Activated CD4-positive, CD25-positive, alpha-beta regulatory T cell treated with anti-CD3 and anti-CD28 coated beads, Interleukin-2, amount 50 U/mL, for 72 hours (primary cell): ENCODE results near the gene TAF7L.
"Not testable (repeated sequence)": the region's sequence is repeated elsewhere in the genome, so short reads cannot be mapped to it uniquely, and the experiment has no call there.

ENCODE experiments used
- DNase-seq: peaks from one replicate; pipeline ENCODE4 v3.0.0; 2021

Gene TAF7L

DNA sequence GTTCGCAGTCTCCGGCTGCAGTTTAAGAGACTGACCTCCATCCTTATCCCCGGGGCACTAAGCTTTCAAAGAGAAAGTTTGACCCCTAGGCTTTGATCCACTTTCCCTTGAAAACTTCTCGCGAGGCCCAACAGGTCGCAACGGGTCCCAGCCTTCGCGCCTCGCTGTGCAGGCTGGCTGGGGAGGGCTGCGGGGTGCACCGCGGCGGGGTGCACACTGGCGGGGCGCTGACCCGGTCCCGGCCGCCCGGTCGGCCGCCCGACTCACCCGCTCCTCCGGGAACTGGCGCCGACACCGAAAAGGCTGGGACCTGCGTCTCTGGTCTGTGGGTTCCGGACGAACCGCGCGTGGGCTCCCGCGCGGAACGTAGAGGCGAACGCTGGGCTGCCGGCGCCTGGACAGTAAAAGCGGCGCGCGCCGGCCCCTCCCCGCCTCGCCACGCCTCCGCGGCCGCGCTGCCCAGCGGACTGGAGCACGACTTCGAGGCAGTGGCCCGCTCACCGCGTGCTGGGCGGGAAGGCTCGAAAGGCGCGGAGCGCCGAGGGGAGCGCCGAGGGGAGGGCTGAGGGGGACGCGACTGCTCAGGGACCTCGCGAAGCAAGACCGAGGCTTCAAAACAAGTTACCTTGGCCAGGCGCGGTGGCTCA is at the start of gene TAF7L:
Gene TAF7L (minus strand): TSS at position 378 of the 647 bp plus-strand sequence. CDS start 3,791 bp downstream, outside the sequence.
- no peak for DNase-seq

- no peak for DNase-seq
Observed at GRCh38 chrX:101337776-101338271, 46.7 kb upstream of the TAF7L start.

DNA sequence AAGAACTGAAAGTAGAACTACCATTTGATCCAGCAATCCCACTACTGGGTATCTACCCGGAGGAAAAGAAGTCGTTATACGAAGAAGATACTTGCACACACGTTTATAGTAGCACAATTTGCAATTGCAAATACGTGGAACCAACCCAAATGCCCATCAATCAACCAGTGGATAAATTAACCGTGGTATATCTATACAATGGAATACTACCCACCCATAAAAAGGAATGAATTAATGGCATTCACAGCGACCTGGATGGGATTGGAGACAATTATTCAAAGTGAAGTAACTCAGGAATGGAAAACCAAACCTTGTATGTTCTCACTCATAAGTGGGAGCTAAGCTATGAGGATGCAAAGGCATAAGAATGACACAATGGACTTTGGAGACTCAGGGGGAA is 43.2 kb upstream of the TAF7L start:
- DNase-seq = not testable (repeated sequence)

- DNase-seq = not testable (repeated sequence)
Observed at GRCh38 chrX:101326600-101326999, 35.5 kb upstream of the TAF7L start.

DNA sequence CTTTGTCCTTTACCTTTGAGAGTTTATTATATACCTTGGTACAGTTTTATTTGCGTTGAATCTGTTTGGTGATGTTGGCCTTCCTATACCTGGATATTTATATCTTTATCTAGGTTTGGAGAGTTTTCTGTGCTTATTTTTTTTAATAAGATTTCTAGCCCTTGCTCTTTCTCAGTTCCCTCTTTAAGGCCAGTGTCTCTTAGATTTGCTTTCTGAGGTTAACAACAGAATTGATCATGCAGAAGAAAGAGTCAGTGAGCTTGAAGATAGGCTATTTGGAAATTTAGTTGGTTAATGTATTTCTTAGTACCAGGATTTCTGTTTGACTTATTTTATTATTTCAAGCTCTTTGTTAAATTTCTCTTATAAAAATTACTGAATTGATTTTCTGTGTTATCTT is 12.7 kb upstream of the TAF7L start:
- DNase-seq = no peak

DNA sequence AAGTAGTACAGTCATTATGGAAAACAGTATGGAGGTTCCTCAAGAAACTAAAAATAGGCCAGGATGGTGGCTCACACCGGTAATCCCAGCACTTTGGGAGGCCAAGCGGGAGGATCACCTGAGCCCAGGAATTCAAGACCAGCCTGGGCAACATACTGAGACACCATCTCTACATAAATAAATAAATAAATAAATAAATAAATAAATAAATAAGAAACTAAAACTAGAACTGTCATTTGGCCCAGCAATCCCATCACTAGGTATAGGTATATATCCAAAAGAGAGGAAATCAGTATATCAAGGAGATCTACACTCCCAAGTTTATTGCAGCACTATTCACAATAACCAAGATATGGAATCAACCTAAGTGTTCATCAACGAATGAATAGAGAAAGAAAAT is 4.5 kb upstream of the TAF7L start:
- not testable (repeated sequence) for DNase-seq

DNA sequence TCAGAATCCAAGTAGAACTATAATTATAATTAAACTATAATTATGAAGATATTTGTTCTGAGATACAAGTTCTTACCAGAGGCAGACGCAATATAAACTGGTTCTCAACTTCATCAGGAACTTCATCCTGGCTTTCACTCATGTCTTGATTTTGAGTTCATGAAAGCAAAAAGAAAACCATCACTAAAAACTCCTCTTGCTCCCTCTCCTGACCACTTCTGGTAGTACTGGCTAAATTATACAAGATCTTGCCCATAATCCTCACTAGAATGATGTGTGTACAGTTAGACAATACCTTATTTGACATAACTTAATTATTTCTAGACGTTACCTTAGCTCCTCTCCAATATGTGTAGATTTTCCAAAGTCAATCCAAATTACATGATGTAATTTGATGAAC is 3.7 kb downstream of the TAF7L start:
- DNase-seq = no peak

- no peak for DNase-seq
Observed at GRCh38 chrX:101276238-101276637, 14.9 kb downstream of the TAF7L start.

GRCh38 chrX:101274198-101274597 is 16.9 kb downstream of the TAF7L start:
- no peak for DNase-seq

- DNase-seq = no peak
Observed at GRCh38 chrX:101265869-101266428, 25.2 kb downstream of the TAF7L start.

DNA sequence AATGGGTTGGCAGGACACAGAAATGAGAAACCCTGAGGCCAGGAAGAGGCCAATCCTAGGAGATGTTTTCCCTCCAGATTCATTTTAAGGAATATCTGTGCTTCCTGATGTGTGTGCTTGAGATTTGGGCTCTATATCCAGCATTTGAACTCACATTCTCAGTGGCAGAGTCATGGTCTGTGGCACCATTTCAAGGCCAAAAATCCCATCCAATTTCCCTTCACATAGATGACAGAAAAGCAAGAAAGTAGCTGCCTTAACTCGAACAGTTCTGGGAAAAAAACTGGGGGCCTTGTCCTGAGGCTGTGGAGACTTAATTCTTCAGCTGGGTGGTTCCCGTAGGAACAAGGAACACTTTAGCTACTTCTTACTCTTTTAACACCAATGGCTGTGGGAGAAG is 27.4 kb downstream of the TAF7L start:
- DNase-seq = no peak

GRCh38 chrX:101262590-101262989 is 28.5 kb downstream of the TAF7L start:
- no peak for DNase-seq

DNA sequence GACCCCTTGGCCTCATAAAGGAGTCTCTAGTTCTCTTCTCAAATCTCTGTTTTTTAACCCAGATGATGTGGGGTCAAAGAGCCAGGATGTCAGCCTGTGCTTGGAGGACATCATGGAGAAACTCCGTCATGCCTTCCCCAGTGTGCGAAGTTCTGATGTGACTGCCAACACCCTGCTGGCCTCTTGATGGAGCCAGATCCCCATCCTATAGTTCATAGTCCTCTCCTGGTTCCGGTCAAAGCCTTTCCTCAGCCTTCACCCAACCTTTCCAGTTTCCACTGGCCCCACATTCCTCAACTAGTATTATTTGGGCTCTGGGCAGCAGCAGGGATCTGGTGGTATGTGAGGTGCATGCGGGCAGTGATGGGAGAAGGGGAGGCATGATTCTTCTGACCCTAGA is 30.7 kb downstream of the TAF7L start:
- DNase-seq = no peak

GRCh38 chrX:101258259-101258581 is 32.9 kb downstream of the TAF7L start:
- DNase-seq = no peak

- no peak for DNase-seq
Observed at GRCh38 chrX:101257448-101258258, 33.5 kb downstream of the TAF7L start.

DNA sequence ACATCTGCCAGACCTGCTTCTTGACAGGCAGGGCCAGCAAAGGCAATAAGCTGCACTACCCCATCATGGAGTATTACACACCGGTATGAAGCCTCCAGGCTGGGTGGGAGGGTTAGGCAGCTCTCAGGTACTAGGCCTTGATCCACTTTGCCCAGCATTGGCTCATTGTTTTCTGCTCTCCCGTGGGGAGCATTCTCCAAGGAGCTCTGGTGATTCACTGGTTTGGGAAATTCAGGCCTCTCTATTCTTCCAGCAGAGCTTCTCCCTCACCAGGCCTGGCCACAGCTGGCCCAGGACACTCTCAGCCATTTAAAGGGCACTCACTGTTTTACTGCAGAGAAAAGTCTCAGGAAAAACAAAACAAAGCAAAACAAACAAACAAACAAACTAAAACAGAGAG is 38.5 kb downstream of the TAF7L start:
- no peak for DNase-seq

DNA sequence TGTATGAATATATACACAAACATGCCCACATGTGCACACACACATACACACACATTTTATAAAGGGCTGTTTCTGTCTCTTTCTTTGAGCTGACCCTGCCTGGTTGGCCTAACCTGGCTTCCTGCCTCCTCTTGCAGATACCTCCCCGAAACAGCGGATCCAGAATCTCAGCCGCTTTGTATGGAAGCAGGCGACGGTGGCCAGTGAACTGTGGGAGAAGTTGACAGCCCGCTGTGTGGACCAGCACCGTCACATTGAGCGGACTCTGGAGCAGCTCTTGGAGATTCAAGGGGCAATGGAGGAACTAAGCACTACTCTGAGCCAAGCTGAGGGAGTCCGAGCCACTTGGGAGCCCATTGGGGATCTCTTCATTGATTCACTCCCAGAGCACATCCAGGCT is 49.6 kb downstream of the TAF7L start:
- no peak for DNase-seq

GRCh38 chrX:101237041-101237440 is 54.1 kb downstream of the TAF7L start:
- DNase-seq = no peak

DNA sequence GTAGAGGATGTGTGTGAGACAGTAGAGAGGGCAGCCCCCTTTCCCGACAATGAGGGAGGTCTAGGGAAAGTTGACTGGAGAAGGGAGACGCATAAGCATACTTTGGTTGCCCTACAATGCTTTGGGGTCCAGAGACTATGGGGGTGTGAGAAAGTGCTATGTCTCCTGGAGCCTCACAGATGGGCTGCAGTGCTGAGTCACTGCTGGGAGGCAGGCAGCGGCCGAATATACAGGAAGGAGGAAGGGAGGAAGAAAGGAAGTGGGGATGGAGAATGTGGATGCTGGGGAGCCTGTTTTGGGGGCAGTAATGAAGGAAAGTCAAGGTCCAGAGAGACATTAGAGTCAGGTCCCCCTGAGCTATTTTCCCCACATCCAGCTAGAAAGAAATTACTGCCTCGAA is 58.8 kb downstream of the TAF7L start:
- no peak for DNase-seq

- DNase-seq = no peak
Observed at GRCh38 chrX:101231080-101231479, 60.1 kb downstream of the TAF7L start.

DNA sequence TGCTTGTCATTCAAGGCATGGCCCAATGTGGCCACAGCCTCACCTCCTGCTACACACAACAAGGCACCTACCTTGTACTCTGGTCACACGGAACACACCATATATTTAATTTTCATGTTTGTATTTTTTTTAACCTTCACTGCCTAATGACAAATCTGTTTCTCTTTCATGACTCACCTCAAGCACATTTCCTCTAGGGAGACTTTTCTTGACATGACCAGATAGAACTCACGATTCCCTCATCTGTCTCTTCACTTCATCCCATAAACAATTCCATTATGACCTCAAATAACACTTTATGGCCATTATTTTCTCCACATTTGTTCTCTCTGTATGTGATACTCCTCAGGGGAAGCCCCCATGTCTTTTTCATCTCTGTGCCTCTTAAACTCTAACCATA is 60.5 kb downstream of the TAF7L start:
- no peak for DNase-seq

DNA sequence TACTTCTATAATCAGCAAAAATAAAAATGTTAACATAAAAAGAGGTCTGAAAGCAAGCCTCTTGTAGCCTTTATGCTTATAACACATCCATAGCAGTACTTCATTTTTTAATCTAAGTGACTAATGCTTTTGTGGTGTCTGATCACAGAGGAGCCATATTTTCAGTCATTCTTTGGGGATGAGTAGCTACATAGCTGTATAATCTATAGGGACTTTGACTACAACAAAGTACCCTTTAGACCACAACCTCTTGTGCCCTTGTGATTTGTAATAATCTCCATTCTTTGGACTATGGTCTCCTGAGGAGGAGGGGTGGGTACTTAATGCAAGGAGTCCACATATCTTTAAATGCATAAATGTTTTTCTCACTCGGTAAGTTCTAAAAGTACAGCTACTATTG is 62.0 kb downstream of the TAF7L start:
- no peak for DNase-seq

DNA sequence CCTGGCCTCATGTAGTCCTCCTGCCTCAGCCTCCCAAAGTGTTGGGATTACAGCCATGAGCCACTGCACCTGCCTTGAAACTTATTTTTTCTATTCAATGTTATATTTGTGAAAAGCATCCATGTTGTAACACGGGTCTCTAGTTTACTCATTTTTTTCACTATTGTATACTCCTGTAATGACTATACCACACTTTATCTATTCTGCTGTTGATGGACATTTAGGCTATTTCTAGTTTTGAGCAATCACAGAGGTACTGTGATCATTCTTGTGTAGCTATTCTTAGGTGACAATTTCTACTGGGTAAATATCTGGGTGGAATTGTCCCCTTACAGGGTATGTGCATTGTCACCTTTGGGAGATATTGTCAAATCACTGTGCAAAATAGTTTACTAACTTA is 67.9 kb downstream of the TAF7L start:
- DNase-seq = no peak

DNA sequence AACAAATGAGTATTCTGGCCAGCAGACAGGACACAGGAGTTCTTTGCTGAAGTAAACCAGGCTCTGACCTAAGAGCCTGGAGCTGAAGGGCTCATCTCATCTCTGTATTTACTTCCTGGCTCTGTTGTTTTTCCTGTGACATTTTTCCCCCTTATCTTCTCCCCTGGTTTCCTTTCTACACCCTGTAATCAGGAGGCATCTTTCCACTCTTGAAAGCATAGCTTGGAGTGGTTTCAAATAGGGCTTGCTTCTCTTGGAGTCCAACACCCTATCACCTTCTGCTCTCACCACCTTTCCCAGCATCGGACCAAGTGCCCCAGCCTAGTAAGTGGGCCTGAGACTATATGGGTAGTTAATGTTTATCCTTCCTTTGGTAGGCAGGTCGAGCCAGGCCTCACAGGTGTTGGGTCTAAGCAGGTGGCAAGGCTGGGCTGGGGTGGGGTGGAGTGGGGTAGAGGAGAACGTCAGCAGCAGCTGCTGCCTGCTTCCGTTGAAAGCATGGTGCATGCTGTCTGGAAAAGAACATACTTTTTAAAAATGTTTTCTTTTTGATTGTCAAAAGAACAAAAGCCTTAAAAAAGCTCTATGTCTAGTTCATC is 70.4 kb downstream of the TAF7L start:
- DNase-seq = no peak
